NCI-H69 (cell line): ENCODE data around the gene ITPRIP.
A peak's percentile ranks its signal among the peaks of the same experiment; 100 is the strongest.

Source experiments
- DNase-seq: peaks from one replicate; lab custom pipeline; 2025; lab: John Stamatoyannopoulos, UW

ITPRIP gene

DNA sequence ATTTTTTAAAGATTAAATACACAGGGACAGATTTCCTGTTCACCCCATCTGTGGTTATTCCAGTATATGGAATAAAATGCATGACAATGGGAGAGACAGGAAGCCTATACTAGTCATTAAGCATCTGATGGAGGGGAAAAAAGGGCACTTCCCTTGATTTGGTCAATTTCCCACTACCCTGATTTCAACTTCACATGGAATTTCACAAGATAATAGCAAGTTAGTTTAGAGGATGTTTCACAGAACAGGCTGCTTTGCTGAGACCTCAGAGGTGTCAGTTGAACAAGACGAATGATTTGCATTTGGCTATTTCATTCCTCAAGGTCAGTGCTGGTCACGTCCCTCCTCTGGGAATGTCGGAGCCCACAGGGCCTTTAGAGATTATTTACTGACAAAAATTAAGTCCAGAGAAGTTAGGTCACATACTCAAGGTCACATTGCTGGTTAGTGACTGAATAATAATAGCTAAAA lies 4.7 kb upstream of the ITPRIP start:
- DNase-seq: no peak

DNA sequence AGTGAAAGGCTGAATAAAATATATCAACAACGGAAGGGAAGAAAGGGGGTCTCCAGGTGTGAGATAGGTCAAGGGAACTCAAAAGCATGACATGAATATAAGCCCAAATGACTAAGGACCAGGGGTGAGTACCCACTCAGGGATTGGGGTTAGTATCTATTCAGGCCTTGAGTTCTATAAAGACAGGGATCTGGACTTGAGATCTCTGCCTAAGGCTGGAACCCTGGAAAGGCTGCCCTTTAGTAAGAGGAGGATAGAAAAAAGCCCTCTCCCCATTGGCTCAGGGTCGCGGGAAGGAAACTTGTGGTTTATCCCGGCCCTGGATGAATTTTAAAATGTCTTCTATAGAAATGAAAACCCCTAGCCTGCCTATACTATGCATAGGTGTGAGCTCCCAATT lies 2.4 kb upstream of the ITPRIP start:
- no peak for DNase-seq

DNA sequence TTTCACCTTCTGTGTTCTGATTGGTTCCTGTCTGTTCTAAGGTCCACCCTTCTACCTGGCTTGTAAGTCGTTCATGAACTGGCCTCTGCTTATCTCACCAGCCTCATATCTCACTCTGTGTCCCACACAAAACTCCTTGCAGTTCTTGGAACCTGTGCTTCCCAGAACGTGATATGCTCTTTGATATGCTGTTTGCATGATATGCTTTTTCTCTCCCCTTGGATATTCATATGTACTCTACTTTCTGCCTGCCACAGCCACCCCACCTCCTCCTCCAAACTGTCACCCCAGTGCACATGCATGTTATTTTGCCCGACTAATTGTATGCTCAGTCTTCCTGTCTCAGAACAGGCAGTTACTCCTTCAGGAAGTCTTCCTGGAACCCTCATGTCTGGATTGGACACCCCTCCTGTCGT lies 1.9 kb upstream of the ITPRIP start:
- no peak for DNase-seq

DNA sequence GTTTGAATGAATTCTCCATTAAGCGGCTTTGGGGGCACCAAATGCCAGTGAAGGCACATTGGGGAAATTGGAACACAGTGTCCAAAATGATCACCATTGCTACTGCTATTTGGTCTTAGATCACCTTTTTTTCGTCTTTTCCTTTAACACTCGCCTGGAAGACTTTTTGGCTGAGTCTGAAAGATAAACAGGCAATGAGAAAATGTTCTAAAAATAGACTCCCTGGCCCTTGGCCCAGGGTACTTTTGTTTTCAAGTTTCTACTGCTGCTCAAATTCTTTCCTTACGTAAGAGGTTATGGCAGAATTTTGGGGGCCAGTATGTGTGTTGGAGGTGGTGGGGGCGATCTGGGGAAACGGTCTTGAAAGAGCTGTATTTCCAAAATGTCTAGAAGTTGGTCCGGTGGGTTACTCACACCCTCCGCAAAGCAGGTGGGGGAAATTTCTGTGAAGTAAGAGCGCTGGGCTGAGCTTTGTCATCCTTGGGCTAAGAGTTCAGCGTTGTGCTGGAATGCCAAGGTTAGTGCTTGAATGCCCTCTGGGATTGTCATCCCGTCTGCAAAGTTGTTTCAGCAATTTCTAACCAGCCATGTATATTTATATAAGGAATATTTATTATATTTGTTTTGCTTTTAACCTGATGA lies 1.3 kb upstream of the ITPRIP start:
- DNase-seq: no peak

DNA sequence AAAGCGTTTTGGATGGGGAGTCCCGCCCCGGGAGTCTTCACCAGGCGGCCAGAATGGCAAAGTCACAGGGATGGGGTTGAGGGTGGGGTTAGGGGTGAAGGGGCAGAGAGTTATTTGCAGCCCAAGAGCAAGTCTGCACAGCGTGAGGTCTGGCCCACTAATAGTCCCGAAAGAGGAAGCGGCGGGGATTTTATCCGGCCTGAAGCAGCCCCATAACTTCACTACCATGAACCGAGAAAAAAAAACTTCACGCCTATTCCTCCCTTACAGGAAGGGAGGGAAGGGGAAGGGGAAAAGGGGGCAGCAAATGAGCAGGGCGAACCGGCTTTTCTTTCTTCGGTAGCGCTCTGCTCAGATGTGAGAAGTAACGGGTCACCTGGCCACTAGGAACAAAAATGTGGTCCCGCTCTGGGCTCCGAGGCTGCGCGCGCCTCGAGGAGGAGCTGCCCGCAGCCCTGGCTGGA lies 712 bp downstream of the ITPRIP start:
- peak; percentile 66 for DNase-seq

DNA sequence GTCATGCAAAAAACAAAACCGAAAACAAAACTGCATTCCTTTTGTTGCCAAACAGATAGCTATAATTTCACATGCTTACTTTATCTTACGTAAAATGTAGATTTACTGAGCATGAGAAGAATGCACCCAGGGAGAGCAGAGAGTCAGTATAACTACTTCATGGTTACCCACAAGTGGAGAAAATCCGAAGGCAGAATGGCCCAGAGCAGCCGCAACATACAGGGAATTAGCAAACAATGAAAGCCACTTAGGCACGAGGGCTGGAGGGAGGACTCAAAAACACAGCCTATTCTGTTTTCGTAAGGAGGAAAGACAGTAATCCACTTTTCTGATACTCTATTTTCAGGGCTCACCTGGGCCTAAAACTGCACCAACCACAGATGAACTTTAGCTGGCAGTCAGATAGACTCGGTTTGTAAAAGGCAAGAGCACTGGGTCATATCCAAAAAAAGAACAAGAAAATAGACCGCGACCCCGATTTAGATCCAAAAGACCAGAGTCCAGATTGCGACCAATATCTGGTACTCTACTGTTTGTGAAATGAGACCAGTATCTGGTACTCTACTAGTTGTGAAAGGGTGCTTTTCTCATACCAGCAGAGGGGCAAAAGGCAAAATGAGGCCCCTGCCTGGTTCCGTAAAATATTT lies 1.3 kb downstream of the ITPRIP start:
- peak; percentile 28 for DNase-seq

DNA sequence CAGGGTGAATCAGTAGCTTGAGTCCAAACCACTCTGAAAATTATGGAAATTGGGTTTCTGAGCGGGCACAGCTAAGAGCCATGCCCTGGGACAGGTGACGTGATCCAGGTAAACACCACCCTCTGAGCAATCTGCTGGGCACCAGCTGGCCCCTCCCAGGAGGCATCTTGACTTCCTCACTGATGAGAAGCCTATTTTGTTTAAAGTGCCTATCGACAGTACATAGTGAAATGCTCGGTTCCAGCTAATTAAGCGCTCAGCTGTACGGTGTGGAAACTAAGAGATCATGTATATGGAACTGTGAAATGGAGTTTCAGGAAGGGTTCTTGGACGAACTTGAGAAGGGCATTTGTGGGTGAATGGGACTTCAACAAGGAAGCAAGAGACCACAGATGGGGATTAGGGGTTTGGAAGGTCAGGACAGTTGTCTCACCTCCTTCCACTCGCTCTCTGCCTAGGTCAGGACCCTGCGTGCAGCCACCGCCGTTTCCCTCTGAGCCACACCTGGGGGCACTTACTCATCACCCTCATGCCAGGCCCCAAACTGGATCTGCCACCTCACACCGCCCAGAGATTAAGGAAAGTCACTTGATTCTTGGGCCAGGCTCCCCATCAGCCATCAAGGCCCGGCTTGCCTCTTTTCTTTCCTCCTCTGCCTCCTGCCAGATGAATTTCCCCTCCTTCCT lies 3.2 kb downstream of the ITPRIP start:
- peak; percentile 90 for DNase-seq

DNA sequence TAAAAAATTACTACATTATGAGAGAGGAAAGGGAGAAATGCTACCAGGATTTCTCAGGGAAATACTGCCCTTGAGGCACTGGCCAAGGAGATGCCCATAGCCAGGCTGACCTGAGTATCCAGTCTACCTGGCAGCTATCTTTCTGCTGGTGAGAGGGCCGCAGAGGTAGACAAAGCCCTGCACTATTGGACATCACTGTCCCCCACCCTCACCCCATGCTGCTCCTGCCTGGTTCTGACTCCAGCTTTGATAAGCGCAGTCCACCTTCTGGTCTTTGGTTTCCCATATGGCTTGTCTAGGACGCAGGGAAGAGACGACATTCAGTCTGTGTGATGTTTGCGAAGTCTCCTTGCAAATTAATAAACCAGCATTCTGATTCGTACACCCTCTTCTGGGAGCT lies 3.7 kb downstream of the ITPRIP start:
- peak; percentile 74 for DNase-seq

DNA sequence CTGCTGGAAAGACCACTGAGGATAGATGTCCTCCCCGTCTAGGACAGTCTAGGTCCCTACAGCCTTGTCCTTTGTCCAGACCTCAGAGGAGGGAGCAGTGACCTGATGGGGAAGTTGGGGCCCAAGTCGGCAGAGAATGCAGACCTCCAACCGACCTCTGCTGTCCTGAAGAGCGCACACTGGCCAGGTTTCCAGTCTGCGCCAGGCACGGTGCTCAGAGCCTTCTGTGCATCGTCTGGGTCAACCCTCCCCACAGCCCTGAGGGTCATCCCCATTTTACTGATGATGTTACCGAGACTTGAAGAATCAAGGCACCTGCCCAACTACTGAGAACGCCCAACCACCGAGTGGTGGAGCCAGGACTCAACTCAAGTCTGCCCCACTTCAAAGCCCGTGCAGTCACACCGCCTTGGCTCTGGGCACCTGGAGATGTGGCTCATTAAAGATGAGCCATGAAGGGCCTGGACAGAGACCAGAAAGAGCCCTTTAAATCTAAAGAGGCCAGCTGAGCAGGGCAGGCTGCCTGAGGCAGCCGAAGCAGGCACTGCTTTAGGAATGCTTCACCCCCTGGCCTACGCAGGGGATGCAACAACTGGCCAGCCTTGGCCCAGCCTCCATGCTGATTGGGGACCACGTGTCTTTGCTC lies 4.4 kb downstream of the ITPRIP start:
- DNase-seq: no peak

DNA sequence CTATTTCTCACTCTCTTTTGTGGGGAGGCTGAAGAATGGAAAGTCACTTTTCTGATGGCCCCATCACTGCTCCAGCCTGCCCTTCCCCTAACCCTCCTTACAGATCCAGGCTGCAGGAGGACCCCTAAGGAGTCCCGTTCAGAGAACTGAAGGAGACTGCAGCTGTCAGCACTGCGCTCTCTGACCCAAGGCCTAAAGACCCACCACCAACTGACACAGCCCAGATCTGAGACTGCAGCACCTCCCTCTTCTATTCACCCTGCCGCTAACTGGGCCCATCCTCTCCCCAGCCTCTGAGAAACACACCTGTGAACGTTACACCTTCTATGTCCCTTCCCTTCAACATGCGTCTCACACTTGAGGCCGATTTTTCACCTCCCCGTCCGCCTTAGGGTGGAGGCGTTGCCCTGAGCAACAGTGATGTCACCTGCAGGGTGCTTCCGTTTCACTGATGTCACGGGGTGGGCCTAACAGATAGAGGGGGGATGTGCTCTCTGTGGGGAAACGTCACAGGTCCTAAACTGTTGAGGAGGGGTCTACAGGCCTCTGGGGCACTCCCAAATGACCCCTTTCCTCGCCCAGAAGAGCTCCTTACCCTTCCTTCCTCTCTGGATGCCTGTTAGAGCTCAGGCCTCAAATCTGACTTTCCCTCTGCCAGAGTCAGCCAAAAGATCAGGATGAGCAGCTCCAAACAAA lies 5.1 kb downstream of the ITPRIP start:
- DNase-seq: no peak

DNA sequence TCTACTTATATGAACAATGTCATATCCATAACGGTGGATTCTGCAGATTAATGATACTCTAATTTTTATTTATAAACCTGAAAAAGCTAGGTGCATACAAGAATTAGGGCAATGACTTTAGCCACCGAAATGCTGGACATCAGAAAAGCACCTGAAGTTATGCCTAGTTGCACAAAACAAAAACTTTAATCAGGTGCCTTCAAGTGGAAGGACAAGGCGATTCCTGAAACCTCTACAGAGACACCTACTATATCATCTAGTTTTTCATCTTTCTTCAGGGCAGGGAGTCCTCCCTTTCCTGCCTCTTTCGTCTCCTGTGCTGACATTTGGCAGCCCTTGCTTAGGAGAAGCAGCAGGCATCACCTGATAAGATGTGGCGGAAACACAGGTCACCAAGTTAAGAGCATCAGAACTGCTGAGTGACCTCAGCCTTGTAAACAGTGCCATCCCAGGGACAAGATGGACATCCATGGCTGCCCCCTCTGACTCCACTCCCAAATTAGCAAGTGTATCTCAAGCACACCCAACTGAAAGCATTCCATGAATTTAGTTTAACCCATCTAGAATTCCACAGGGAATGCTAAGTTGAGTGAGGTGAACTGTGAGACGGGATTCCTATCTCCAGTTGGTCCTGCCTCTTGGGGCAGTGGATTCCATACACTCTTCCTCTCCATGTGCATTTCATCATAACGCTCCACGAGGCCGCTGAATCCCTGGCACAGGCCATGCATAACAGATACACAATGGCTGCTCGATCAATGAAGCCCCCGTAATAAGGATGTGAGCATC lies 5.8 kb downstream of the ITPRIP start:
- no peak for DNase-seq

DNA sequence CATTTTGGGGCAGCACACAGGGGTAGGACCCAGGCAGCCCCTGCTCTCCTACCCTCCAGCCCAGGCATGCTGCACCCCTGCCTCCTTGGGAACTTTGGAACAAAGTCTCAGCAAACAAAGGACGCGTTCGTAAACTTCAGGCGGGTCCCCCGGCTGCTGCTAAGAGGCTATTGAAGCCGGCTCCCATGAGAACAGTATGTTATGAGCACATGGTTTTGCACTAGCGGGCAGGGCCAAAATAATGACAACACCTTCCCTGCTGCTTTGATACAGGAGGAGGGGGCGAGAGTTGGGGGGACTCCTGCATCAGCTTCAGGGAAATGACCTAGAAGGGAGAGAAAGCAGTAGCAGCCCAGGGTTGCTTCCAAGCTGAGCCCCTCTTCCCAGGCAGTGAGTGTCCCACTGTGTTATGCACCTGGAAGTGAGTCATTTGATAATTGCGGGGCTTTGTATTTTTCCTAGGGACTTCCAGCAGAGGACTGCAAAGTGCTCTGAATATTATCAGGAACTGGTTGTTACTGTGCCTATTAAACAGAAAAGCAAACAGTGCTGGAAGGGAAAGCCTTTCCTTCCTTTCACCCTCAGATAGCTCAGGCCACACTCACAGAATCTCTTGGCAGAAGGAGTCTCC lies 6.9 kb downstream of the ITPRIP start:
- peak; percentile 95 for DNase-seq

DNA sequence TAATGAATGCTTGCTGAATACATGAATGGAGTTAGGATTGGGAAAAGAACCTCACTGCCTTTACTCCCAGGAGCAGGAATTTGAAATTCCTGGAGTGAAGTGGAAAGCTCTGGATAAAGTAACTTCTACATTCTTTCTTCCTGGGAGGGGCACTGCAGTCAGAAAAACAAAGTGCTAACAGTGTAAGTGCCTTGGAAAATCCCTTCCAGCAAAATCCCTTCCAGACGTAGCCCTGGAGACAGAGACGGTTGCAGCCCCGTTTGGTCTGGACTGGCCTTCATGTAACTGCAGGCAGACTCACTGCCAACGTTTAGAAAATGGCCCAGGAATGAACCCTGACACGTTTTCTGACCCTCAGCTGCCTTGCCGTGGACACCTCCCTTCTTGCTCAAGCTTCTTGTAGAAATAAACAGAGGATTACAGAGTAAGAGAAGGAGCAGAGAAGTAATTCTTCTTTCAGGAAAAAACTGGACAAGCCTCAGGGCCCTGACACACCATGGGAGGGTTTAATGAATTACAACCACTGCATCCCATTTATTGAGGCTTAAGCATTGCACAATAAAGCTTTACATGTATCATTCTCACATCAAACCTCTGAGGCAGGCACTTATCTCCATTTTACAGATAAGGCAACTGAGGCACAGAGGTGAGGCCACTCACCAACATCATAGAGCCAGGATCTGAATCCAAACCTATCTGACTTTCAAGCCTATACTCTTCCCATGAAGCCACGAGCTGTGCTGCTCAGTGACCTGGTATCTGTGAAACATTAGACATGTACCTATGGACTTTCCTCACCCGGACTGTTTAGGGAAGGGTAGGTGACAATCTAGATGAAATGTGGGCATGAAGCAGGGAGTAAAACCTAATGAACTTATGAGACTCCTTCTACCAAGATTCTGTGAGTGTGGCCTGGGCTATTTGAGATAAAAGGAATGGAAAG lies 7.8 kb downstream of the ITPRIP start:
- DNase-seq: peak; percentile 38

DNA sequence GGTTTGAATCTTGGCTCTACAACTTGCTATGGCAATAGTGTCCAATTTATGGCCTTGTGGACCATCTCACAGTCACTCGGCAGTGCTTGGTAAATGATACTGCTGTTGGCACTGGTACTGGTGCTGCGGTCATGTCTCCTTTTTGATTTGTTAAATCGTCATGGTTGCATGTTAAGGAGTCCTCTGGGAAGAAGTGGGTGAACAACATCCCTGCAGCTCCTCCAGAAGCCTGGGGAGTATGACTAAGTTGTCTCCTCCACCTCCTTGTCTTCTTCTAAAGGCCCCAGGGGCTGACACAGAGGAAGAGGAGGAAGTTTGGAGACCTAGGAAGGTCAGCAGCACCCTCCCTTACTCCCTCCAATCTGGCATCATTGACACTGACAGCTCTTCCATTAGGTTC lies 8.5 kb downstream of the ITPRIP start:
- peak; percentile 42 for DNase-seq

DNA sequence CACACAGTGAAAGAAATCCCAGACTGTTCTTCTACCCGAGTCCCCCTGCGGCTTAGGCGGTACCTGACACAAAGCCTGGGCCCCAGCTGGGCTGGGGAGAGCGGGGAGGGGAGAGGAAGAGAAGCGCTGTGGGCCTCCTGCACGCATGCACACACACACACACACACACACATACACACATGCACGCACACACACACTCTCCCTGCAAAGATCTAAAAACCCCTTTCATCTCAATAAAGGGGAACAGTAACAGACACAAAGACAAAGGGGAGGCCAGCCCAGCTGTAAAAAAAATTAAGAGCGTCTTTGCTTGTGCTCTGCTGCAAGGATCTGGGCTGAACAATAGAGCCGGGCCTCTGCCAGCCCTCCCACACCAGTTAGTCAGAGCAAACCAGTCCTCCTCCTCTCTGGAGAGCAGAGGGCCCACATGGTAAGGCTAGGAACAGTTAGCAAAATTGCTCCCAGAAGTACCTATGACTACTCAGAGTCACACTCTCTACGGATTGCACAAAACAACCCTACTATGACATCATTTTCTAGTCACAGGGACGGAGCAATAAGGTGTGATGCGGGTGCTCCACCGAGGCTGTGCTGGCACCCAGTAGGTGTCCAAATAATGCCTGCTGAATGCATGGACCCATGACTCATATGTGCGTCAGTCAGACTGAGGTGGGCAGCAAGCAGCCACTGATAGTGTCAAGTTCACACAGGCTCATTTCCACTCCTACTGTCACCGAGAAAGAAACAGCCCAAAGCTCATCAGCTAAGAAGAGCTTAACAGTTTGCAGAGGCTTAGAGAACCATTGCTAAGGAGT lies 9.2 kb downstream of the ITPRIP start:
- peak; percentile 91 for DNase-seq

DNA sequence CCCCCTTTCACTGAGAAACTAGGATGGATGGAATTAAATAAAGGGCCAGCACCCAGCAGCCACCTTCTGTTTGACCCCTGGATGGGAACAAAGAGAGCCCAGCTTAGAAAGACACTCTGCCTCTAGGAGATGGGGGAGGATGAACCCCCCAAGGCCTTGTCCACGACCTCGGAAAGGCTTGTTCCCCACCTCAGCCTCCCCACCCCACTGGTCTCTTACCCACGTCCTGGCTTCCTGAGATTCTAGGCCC lies 9.7 kb downstream of the ITPRIP start:
- DNase-seq: no peak

DNA sequence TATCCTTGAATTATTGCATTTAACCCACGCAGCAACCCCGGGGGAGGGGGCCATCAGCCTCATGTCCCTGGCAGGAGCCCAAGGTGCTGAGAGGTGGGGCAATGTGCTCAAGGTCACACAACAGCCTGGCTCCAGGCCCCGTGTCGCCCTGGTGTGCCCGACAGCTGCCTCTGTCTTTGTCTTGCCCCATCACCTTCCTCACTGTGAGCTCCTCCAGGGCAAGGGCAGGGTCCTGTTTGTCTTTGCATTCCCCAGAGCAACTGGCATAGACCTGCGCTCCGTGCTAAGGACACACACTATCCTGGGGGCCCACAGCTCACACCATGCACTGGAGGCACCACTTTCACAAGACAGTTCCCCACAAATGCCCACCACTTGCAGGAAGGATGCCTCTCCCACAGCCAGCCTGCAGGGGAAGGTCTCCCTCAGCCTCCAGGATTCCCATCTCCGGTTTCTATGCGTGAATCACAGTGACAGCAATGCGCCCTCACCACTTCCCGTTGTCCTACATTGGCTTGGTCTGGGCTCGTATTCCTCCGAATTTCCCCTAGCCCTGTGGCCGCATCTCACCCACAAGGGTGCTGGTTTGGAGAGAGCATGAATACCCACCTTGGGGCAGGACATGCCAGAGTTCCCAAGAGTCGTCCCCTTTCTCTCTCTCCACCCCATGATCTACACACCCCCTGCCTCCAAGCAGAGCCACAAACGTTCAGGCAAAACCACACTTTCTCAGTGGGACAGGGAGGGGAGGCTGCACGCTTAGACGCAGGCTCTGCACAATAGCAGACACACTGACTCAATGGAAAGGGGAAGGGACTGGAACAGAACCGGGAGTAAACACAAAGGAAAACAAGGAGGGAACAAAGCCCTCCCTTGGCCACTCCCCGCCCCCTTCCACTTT lies 10.3 kb downstream of the ITPRIP start:
- peak; percentile 83 for DNase-seq

DNA sequence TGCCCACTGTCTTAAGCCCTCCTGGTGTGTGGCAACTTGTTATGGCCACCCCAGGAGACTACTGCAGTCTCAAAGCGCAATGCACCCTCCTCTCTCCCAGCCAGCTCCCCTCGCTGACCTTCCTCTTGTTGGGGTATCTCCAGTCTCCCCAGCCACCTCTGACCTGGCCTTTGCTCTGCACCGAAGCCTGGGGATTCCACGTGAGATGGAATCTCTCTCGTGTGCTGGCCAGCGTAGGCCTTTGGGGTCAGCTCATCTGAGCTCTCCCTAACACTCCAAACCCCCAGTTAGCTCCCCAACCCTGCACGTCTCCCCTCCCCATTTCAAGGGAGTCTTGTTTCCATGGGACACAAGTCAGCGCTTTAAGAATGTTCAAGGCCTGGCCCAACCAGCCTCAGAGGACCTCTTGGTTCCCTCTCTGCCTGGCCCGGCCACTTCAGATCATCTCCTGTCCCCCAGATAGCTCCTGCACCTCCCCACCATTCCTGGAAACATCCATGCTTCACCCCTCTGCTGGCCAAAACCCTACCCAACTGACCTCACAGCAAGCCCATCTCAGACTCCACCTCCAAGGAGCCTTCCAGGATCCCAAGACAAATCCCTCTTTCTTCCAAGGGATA lies 11.2 kb downstream of the ITPRIP start:
- DNase-seq: no peak
